Mesendoderm (in vitro differentiated cells): ENCODE measurements around the gene NUP93.

Source experiments
- DNase-seq: peaks from one replicate; pipeline ENCODE4 v3.0.0; 2013
- H2AK5ac ChIP-seq: 2 replicates; pipeline ENCODE4 v1.6.1; 2013; ENCODE audit warnings: low read length, inconsistent platforms
- H2BK120ac ChIP-seq: 2 replicates; pipeline ENCODE4 v1.6.1; 2013; ENCODE audit warnings: low read depth, mild to moderate bottlenecking, low read length, moderate library complexity, mixed read lengths
- H2BK15ac ChIP-seq: replicated peaks from 2 replicates; pipeline ENCODE4 v1.6.1; 2013; ENCODE audit warnings: low read depth, mild to moderate bottlenecking, moderate library complexity
- H2BK5ac ChIP-seq: 2 replicates; pipeline ENCODE4 v1.6.1; 2013; ENCODE audit warnings: low read length, inconsistent platforms
- H3K18ac ChIP-seq: 2 replicates; pipeline ENCODE4 v1.6.1; 2013; ENCODE audit warnings: mild to moderate bottlenecking, low read length, mixed read lengths
- H3K23ac ChIP-seq: one replicate; pipeline ENCODE4 v1.6.1; 2013; ENCODE audit warnings: low read length
- H3K27ac ChIP-seq: 2 replicates; pipeline ENCODE4 v1.5.1; 2013; ENCODE audit warnings: low read depth, mild to moderate bottlenecking, inconsistent platforms, low read length, moderate library complexity
- H3K27me3 ChIP-seq: 2 replicates; pipeline ENCODE4 v1.6.1; 2013; ENCODE audit warnings: low read length, control low read depth, mild to moderate bottlenecking, inconsistent platforms; ENCODE audit not compliant: insufficient read depth, poor library complexity
- H3K36me3 ChIP-seq: 2 replicates; pipeline ENCODE4 v1.6.1; 2013; ENCODE audit warnings: low read length, inconsistent platforms; ENCODE audit not compliant: control insufficient read depth, insufficient read depth
- H3K4ac ChIP-seq: one replicate; pipeline ENCODE4 v1.6.1; 2013; ENCODE audit warnings: low read depth, mild to moderate bottlenecking, low read length, moderate library complexity
- H3K4me1 ChIP-seq: 2 replicates; pipeline ENCODE4 v1.6.1; 2013; ENCODE audit warnings: low read depth, low read length, inconsistent platforms; ENCODE audit not compliant: control insufficient read depth
- H3K4me2 ChIP-seq: 2 replicates; pipeline ENCODE4 v1.6.1; 2013; ENCODE audit warnings: low read length
- H3K4me3 ChIP-seq: 2 replicates; pipeline ENCODE4 v1.5.1; 2013; ENCODE audit warnings: mild to moderate bottlenecking, low read length
- H3K56ac ChIP-seq: one replicate; pipeline ENCODE4 v1.6.1; 2013; ENCODE audit warnings: low read length
- H3K79me1 ChIP-seq: 2 replicates; pipeline ENCODE4 v1.6.1; 2013; ENCODE audit warnings: low read length, inconsistent platforms
- H3K79me2 ChIP-seq: 2 replicates; pipeline ENCODE4 v1.6.1; 2013; ENCODE audit warnings: mild to moderate bottlenecking, low read length; ENCODE audit not compliant: control insufficient read depth, insufficient read depth
- H3K9ac ChIP-seq: 2 replicates; pipeline ENCODE4 v1.6.1; 2013; ENCODE audit warnings: low read length, inconsistent platforms
- H4K5ac ChIP-seq: one replicate; pipeline ENCODE4 v1.6.1; 2013; ENCODE audit warnings: low read length
- H4K8ac ChIP-seq: one replicate; pipeline ENCODE4 v1.6.1; 2013; ENCODE audit warnings: low read depth, mild to moderate bottlenecking, control low read depth, low read length, moderate library complexity
- WGBS: extraction: QIAGEN DNeasy Blood & Tissue Kit; methylation state at CpG from one replicate; pipeline ENCODE4 v1.1.7; 2013; ENCODE audit warnings: low lambda C conversion rate, missing lambda C conversion rate; ENCODE audit not compliant: insufficient coverage; ENCODE audit errors: extremely low coverage; 5-methylcytosine and 5-hydroxymethylcytosine counted together

NUP93 gene

DNA sequence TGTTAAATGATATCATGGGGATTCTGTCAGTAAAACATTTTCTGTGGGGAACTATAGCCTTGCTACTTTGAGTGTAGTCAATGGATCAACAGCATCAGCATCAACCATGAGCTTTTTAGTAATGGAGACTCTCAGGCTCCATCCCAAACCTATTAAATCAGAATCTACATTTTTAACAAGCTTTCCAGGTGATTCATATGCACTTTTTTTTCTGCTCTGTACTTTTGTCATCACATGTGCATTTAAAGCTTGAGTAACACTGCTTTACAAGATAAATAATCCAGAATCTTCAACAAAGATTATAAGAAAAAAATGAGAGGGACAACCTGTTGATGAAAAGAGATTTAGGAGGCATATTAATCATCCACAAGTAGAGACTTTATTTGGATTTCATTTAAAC is 23.5 kb downstream of the NUP93 start:
- no peak overlapping the region for H3K18ac ChIP-seq
- H3K56ac ChIP-seq = no peak overlapping the region
- H4K5ac ChIP-seq = no peak overlapping the region
- H2BK5ac ChIP-seq = no peak overlapping the region
- no peaks in the 10 kb centered on the region for H3K27me3 ChIP-seq
- peaks cover 13% of the 10 kb centered on the region for H3K79me2 ChIP-seq
- no peak overlapping the region for H3K4me2 ChIP-seq
- H3K9ac ChIP-seq = no peak overlapping the region
- H3K27ac ChIP-seq = no peak overlapping the region
- DNase-seq = no peak
- H3K23ac ChIP-seq = no peak overlapping the region
- H2AK5ac ChIP-seq = no peak overlapping the region
- H3K79me1 ChIP-seq = peaks cover 17% of the 10 kb centered on the region
- H3K4me3 ChIP-seq = no peak overlapping the region
- no peaks in the 10 kb centered on the region for H3K4me1 ChIP-seq
- no peak overlapping the region for H2BK120ac ChIP-seq
- H4K8ac ChIP-seq = no peak overlapping the region
- H2BK15ac ChIP-seq = no peak overlapping the region
- H3K36me3 ChIP-seq = peaks cover 4% of the 10 kb centered on the region
- H3K4ac ChIP-seq = no peak overlapping the region

DNA sequence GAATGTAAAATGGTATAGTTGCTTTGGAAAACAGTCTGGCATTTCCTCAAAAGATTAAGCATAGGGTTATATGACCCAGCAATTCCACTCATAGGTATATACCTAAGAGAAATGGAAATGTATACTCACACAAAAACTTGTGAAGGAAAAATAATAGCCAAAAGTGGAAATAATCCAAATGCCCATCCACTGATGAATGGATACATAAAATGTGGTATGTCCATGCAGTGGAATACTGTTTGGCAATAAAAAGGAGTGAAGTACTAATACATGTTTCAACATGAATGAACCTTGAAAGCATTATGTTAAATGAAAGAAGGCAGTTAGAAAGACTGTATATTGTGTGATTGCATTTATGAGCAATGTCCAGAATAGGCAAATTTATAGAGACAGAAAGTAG is 25.1 kb downstream of the NUP93 start:
- no peak overlapping the region for H4K5ac ChIP-seq
- H3K23ac ChIP-seq = no peak overlapping the region
- H3K18ac ChIP-seq = no peak overlapping the region
- H2BK15ac ChIP-seq = no peak overlapping the region
- no peak overlapping the region for H3K4ac ChIP-seq
- peaks cover 7% of the 10 kb centered on the region for H3K79me2 ChIP-seq
- no peak overlapping the region for H3K4me2 ChIP-seq
- H3K27ac ChIP-seq = no peak overlapping the region
- no peak overlapping the region for H2BK120ac ChIP-seq
- H2BK5ac ChIP-seq = no peak overlapping the region
- H3K4me3 ChIP-seq = no peak overlapping the region
- peaks cover 2% of the 10 kb centered on the region for H3K36me3 ChIP-seq
- no peak overlapping the region for H4K8ac ChIP-seq
- no peak overlapping the region for H3K9ac ChIP-seq
- peaks cover 6% of the 10 kb centered on the region for H3K79me1 ChIP-seq
- no peaks in the 10 kb centered on the region for H3K27me3 ChIP-seq
- no peak overlapping the region for H2AK5ac ChIP-seq
- H3K4me1 ChIP-seq = no peaks in the 10 kb centered on the region
- no peak overlapping the region for H3K56ac ChIP-seq
- DNase-seq = no peak

DNA sequence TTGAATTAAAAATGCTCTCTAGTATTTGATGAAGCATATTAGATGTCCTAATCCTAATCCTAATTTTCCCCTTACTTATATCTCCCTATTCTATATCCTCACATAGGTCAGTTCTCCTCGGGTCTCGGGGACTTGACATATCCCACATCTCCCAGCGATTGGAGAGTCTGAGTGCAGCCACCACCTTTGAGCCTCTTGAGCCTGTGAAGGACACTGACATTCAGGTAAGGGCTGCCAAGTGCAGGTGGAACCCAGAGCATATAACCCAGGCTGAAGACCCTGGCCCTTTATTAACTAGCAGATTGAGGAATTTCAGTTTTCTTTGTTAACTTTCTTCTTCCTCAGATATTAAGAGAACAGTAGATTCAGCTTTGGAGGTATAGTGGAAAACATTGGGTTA is 28.5 kb downstream of the NUP93 start:
- no peak overlapping the region for H4K5ac ChIP-seq
- no peak for DNase-seq
- no peaks in the 10 kb centered on the region for H3K27me3 ChIP-seq
- H3K36me3 ChIP-seq = peaks cover 2% of the 10 kb centered on the region
- no CpG with 5 or more reads among the region's 3 CpGs for WGBS
- H4K8ac ChIP-seq = no peak overlapping the region
- H3K18ac ChIP-seq = no peak overlapping the region
- no peak overlapping the region for H2BK120ac ChIP-seq
- H3K79me1 ChIP-seq = peaks cover 5% of the 10 kb centered on the region
- H3K27ac ChIP-seq = no peak overlapping the region
- H3K79me2 ChIP-seq = peaks cover 3% of the 10 kb centered on the region
- H3K4ac ChIP-seq = no peak overlapping the region
- no peaks in the 10 kb centered on the region for H3K4me1 ChIP-seq
- H3K9ac ChIP-seq = no peak overlapping the region
- H3K56ac ChIP-seq = no peak overlapping the region
- H2BK5ac ChIP-seq = no peak overlapping the region
- no peak overlapping the region for H2BK15ac ChIP-seq
- no peak overlapping the region for H3K23ac ChIP-seq
- H2AK5ac ChIP-seq = no peak overlapping the region
- H3K4me3 ChIP-seq = no peak overlapping the region
- H3K4me2 ChIP-seq = no peak overlapping the region

DNA sequence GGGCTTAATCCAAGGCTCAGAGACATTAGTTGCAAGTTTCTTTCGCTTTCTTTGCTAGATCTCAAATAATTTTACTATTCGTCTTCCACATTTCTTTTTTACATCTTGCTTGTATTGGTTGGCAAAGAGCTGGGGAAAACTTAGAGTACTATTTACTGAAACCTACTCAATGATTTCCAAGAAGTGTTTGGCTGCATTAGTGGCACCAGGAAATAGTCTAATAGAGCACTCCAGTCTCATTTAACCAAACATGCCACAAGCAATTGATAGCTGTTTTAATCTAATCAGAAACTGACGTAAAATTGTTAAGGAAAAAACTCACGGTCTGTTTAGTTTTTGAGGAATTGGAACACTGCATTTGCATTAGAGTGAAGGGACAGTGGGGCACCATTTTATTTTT is 29.0 kb downstream of the NUP93 start:
- Histone ChIP-seq H3K27ac (no peak overlapping the region), H3K27me3 (no peaks in the 10 kb centered on the region), H3K18ac (no peak overlapping the region), H3K4me3 (no peak overlapping the region), H3K56ac (no peak overlapping the region), H4K8ac (no peak overlapping the region), H3K79me1 (peaks cover 5% of the 10 kb centered on the region), H3K4ac (no peak overlapping the region), H3K79me2 (peaks cover 3% of the 10 kb centered on the region), H2AK5ac (no peak overlapping the region), H2BK5ac (no peak overlapping the region), H3K4me1 (no peaks in the 10 kb centered on the region), H2BK15ac (no peak overlapping the region), H2BK120ac (no peak overlapping the region), H3K4me2 (no peak overlapping the region), H3K36me3 (peaks cover under 1% of the 10 kb centered on the region), H4K5ac (no peak overlapping the region), H3K23ac (no peak overlapping the region), H3K9ac (no peak overlapping the region)
- no peak for DNase-seq
- no CpG with 5 or more reads among the region's 4 CpGs for WGBS

DNA sequence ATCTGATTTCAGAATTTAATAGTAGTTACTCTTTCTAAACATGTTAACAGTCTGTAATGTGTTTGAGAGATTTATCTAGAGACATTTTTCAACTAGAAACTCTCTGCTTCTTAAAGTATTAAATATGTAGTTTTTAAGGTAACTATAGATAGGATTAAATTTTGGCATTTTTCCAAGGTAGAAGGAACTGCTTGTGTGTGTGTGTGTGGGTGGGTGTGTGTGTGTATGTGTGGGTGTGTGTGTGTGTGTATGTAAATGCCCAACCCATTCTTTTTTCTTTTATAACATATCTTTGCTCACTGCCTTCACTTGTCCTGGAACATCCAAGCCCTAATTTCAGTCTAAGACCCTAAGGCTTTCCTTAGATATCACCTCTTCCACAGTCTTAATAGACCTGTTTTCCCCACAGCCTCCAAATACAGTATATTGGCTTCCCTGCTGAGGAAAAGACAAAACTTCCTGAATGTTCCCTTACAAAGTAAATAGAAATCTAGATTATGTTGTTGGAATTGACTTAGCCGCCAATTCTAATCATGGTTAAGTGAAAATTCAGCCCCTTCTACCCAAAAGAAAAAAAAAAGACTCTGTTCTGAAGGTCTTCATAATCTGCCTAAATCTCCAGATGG is 33.5 kb downstream of the NUP93 start:
- no CpG with 5 or more reads among the region's 1 CpG for WGBS
- Histone ChIP-seq H3K4me2 (no peak overlapping the region), H2BK5ac (no peak overlapping the region), H3K79me2 (no peaks in the 10 kb centered on the region), H4K8ac (no peak overlapping the region), H3K27me3 (no peaks in the 10 kb centered on the region), H3K4me1 (no peaks in the 10 kb centered on the region), H3K79me1 (peaks cover 5% of the 10 kb centered on the region), H4K5ac (no peak overlapping the region), H3K4me3 (no peak overlapping the region), H3K23ac (no peak overlapping the region), H2BK15ac (no peak overlapping the region), H3K27ac (no peak overlapping the region), H3K18ac (no peak overlapping the region), H3K56ac (no peak overlapping the region), H3K9ac (no peak overlapping the region), H2BK120ac (no peak overlapping the region), H2AK5ac (no peak overlapping the region), H3K4ac (no peak overlapping the region), H3K36me3 (no peaks in the 10 kb centered on the region)
- no peak for DNase-seq

DNA sequence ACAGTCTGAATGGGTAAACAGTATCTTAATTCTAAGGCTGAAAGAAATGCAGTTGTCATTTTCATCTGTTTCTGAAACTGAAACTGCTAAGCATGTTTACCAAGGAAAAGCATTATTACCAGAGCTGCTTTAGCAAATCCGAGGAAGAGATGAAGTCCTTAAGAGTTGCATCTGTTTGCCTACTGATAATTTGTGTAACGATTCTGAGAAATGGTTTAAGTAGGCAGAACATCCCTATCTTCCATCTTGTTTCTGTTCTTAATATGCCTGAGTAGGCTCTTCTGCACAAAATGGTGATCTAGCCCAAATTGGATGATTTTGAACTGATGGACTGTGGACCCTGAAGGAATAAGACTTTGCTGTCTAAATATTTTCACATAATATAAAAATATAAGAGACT is 34.9 kb downstream of the NUP93 start:
- H3K27me3 ChIP-seq = no peaks in the 10 kb centered on the region
- no peak overlapping the region for H2AK5ac ChIP-seq
- no peak overlapping the region for H2BK120ac ChIP-seq
- no peaks in the 10 kb centered on the region for H3K79me2 ChIP-seq
- H3K4me2 ChIP-seq = no peak overlapping the region
- no peak for DNase-seq
- no peak overlapping the region for H3K4me3 ChIP-seq
- H3K56ac ChIP-seq = no peak overlapping the region
- H3K79me1 ChIP-seq = peaks cover 7% of the 10 kb centered on the region
- no peaks in the 10 kb centered on the region for H3K4me1 ChIP-seq
- no peak overlapping the region for H3K4ac ChIP-seq
- no peak overlapping the region for H3K27ac ChIP-seq
- H4K5ac ChIP-seq = no peak overlapping the region
- no peak overlapping the region for H4K8ac ChIP-seq
- no peaks in the 10 kb centered on the region for H3K36me3 ChIP-seq
- H2BK15ac ChIP-seq = no peak overlapping the region
- no peak overlapping the region for H3K9ac ChIP-seq
- no peak overlapping the region for H3K23ac ChIP-seq
- no CpG with 5 or more reads among the region's 2 CpGs for WGBS
- H3K18ac ChIP-seq = no peak overlapping the region
- H2BK5ac ChIP-seq = no peak overlapping the region
